ENCODE data around the gene GRM7.

The GRM7 gene

DNA sequence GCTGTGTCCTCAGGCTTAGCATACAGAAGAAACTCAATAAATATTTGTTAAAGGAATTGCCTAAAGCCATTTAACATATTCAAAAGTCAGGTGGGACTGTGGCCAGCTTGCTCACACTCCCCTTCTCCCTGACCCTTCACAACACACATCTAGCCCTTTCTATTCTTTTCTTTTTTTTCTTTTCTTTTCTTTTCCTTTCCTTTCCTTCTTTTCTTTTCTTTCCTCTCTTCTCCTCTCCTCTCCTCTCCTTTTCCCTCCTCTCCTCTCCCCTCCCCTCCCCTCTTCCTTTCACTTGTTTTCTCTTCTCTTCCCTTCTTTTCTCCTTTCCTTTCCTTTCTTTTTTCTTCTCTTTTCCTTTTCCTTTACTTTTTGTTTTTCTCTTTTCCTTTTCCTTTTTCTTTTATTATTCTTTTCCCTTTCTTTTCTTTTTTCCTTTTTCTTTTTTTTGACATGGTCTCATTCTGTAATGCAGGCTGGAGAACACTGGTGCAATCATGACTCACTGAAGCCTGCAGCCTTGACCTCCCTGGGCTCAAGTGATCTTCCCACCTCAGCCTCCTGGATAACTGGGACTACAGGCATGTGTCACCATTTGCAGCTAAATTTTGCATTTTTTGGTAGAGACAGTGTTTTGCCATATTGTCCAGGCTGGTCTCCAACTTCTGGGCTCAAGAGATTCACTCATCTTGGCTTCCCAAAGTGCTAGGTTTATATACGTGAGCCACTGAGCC, 377.8 kb downstream of the GRM7 start:
- DNase-seq, result no peak

DNA sequence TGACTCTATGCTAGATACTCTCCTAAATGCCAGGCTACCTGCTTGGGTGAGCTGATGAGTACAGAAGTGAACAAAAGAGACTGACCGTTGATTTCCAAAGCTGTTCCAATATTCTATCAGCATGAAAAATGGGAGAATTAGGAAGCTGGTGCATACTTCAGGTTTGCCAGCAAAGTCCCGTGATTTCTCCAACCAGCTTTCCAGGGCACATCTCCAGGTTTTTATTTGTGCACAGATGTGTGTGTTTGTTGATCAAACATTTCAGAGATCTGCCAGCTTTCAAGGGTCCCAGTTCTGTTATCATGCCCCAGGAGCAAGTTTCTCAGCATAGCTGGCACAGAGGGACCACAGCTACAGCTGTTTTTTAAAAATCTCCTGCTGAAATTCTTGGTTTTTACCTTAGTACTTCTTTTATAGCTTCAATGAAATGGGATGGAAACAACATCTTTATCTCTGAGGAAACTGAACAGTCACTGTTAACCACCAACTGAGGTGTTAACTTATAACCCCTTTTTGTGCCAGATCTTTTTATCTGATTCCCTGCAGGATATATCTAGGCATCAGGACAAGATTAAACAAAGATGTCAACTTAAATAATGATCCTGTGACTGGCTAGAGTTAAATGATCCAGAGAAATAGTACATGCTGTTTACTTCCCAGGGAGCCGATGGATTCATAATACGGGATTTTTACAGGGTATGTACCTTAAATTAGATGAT, 380.8 kb downstream of the GRM7 start:
- no peak for DNase-seq

DNA sequence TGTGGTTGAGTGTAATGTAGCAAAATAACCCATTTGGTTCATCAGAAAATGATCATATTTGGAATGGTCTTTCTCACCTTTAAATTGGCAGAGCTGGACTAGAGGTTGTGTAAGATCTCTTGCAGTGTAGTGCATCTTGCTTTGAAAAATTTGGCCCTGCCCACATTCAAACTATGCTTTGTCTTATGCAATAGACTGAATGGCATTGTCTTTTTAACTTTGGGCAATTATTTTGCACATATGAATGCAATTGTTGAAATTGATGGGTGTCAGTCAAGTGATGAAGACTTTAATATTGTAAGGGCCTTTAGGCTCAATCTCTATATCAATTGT, 381.4 kb downstream of the GRM7 start:
- no peak for DNase-seq

DNA sequence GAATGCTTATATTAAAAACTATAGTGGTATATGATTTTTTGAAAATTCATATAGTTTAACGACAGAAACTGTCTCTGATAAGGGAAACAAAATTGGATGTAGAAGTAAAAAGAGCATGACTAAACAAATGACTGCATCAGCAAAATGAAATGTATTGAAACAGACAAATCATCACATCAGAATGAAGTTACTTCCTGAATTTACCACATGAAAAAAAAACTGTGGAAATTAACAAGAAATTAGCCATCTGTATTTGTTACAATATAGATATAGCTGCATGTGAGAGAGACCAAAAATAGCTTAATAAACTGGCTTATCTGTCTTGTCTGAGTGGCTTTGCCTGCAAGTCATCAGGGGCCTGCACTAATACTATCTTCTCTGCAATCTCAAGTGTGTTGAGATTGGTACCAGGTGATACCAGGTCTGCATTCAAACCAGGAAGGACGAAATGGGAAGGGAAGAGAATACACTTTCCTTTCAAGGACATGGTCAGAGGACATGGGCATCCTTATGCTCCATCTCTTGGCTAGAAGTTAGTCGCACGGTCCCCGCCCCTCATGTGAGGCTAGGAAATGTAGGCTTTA, 388.7 kb downstream of the GRM7 start:
- no peak for DNase-seq

DNA sequence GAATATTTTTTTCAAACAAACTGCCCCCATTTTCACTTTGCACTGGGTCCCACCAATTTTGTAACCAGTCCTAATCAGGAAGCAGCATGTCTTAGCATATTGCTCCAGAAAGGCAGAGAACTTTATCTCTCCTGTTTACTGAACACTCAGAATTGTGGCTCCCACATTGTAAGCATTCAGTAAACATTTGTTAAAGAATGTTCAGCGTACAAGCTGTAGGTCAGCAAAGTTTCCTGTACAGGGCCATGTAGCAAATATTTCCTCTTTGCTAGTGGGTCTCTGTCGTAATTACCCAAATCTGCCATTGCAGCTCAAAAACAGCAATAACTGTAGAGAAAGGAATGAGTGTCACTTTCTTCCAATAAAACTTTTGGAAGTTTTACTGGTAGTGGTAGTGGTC, 393.3 kb downstream of the GRM7 start:
- DNase-seq, result no peak

DNA sequence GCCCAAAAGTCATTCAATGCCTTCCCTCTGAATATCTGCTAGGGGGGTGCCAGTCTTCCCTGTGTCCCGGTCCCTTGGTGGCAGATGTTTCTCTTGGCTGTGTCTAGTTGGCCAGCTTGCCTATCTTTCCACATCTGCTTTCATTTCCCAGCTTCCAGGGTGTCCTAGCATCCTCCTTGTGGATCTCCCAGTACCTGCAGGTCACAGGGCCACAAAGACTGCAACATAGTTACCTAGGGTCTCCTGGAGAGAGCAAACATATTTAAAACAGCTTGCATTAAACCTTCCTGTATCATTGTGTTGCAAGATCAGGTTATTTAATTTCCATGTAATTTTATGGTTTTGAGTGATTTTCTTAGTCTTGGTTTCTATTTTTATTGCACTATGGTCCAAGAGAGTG, 400.1 kb downstream of the GRM7 start:
- no peak for DNase-seq

DNA sequence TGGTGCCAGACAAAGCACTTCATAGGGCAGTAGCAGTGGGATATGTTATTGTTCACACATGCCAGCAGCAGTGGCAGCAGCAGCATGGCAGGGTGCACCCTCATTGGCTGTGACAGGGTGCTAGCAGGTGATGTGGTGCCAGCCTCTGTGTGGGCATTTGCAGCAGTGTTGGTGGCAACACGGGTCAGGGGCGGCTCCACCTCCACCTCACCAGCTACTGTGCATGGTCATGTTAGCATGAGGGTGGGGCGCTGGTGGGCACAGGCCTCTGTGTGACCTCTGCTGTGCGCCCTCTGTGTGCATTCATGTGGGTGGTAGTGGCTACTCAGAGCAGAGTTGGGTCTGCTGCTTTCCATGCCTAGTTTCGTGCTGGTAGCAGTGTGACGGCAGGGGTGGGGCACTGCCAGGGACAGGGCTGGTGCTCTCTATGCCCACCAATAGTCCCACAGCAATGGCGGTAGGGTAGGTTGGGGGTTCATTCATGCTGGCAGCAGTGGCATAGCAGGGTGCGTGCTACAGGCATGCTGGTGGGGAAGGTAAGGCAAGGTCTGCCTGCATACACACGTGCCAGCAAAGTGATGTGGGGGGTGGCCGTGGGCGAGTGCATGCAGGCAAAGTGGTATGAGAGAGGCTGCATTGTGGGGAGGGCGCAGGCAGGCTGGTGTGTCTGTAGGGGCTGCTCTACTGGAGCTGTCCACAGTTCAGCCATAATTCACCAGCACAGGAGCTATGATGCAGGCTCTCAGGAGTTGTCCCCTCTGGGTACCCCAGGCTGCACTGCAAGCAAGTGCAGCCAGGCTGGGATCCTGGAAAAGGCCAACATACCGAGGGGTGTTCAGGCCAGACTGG, 402.7 kb downstream of the GRM7 start:
- peak in 1 of 58 donors; percentile 6 for DNase-seq

DNA sequence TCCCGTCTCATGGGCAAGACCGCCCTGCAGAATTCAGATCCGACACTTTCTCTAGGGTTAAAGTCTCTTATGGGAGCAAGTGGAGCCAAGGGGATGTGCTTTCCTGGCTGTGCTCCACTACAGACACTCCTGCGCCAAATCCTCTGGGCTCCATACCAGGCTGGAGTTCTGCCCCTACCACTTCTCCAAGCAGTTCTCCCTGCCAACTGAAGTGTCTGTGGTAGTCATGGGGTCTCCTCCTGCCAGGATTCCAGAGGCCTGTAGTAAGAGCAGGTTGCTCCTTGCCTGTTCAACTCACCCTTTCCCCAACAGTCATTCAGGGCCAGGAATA, 403.2 kb downstream of the GRM7 start:
- DNase-seq, result no peak

DNA sequence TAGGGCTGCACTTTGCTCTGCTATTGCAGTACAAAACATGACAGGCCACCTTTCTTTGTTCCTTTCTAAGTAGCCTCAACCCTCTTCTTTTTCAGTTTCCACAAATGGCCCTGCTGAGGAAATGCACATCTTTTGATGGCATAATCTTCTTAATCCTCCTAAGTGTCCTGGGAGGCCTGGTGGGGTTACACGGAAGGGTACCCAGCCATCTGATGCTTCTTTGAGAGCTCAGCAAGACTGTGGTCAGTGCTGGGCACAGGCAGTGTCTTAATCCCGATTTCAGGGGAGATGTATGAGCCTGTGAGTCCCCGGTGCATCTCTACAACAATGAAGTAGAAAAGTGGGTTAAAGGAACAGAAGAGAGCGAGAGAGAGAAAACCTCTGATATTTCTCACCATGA, 404.8 kb downstream of the GRM7 start:
- DNase-seq, result no peak

DNA sequence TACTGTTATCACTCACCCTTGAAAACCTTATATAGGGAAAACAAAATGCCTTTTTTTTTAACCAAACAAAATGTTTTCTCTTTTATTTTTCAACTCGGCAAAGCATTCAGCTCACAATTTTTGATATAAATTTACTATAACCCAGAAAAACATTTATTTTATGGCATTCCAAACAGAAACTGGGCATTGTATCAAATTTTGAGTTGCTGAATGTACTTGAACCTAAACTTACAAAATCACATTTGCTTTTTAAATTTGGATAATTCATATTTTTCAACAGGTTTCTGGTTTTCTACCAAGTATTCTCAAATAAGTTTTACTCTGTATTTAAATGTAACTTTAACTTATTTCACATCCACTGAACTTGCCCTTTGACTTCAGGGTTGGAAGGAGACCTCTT, 405.6 kb downstream of the GRM7 start:
- DNase-seq, result no peak

DNA sequence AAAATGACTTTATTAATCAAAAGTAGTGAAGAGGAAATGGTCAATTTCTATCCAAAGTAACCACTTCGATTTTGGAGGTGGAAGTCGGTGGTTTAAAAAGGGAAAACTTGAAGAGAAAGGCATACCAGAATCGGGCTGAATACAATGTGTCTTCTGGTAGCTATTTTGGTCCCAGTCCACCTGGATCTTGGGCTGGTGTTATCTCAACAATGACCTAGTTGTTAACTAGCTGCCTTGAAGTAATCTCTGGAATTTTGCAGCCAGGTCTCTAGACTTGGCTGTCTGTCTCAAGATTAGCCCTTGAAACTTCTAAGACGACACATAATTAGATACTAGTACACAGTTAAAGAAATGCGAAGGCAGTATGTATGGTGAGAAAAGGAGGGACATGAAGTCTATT, 409.8 kb downstream of the GRM7 start:
- no peak for DNase-seq

DNA sequence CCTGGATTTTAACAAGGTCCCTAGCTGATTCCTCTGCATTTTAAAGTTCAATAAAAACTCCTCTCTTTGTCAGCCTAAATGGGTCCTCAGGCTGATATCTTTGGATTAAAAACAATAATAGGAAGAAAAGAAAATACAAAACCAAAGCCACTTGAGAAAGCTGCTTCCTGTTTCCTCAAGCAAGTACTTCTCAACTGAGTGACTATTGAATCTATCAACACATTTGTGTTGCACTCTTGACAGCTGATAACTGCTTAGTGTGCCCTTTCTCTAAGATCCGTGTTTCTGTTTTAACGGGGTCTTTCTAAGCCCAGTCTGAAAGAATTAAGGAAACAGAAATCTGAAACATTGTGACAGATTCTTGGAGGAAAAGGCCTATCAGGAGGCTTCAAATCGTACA, 410.7 kb downstream of the GRM7 start:
- no peak for DNase-seq

DNA sequence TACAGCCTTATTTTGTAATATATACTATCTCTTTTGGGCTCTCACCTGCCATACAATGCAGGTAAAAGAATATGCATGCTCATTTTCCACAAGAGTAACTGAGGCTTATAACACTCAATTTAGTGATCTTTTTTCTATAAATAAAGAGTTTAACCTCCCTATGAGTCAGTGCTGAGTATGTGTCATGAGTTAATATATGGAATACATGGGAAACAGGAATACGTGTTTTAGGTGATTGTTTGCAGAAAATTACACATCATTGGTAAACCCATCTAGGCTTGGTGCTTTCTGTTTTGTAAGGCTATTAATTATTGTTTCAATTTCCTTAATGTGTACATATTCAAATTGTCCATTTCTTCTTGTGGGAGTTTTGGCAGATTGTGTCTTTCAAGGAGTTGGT, 411.3 kb downstream of the GRM7 start:
- DNase-seq, result no peak

DNA sequence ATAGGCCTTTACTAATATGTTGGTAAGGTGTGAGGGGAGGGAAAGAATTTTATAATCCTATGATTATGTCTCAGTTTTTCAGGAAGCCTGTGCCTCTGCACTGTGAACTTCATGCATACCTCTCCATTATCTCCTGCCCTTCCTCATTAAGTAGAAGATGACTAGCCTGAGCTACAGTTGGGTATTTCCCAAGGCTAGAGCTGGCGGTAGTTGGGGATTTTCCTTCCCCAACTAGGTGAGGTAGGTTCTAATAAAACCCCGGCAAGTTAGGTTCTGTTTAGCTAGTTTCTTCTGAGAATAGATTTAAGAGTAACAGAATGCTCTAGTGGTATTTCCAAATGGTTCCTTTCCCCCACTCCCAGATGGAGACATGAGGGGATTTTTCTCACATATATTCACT, 414.5 kb downstream of the GRM7 start:
- no peak for DNase-seq

DNA sequence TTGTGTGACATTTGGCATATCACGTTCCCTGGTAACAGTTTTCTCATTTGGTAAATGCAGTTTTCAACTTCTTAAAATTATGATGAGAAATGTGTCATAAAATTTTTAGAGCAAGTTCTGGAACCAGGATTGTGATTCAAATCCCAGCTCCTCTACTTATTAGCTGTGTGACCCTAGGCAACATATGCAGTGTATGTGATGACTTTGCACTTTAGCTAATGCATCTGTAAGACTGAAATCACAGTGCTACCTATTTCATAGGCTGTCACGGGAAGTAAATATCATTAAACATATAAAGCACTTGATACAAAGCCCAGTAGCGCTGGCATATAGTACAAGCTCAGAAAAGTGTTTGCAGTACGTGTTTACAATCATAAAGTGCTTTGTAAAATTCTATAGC, 419.4 kb downstream of the GRM7 start:
- DNase-seq, result no peak

DNA sequence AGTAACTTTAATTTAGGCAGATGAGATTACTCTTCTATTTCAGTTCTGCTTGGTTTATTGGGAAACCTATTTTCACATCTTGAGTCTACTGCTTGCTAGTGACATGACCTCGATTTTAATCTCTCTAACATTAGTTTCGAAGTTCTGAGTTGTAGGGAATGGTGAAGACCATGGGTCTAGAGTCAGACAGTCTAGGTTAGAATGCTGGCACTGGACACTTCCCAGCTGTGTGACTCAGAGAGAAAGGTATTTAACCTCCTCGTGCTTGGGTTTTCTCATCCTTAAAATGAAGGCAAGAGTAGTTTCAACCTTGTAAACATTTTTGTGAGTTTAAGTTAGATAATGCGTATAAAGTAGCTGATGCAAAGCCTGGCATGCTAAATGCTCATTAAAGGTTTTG, 422.1 kb downstream of the GRM7 start:
- no peak for DNase-seq

DNA sequence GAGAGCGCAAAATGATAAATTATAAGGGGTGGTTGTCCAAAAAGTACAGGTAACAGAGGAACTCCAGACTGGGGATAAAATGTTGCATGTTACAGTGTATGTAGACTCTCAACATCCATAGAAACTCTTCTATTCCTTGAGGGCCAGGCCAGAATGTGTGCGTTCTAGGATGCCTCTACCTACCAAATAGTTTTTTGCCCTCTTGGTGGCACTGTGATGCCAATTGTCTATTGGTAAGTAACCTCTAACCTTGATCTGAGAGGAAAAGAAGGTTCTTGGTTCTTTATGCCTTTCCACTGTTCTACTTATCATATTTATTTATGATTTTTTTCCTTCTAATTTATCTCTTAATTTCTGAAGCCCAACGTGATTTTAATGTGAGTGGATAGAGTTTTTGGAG, 424.6 kb downstream of the GRM7 start:
- DNase-seq, result no peak

DNA sequence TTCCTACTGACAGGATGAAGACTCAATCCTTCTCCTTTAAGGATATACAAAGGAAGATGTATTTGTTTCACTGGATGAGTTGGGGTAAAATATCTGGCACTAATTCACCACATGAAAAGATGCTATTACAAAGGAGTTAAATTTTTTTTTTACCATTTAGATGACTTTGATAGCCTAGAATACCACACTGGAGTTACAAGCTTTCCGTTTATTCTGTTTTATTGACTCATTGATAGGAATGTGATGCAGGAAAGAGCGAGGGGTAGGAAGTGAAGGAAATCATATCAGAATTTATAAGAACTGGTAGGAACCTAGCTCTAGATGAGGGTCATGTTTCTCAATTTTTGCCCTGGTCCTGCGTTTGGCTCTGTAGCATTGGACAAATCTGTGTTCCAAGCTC, 427.2 kb downstream of the GRM7 start:
- no peak for DNase-seq

DNA sequence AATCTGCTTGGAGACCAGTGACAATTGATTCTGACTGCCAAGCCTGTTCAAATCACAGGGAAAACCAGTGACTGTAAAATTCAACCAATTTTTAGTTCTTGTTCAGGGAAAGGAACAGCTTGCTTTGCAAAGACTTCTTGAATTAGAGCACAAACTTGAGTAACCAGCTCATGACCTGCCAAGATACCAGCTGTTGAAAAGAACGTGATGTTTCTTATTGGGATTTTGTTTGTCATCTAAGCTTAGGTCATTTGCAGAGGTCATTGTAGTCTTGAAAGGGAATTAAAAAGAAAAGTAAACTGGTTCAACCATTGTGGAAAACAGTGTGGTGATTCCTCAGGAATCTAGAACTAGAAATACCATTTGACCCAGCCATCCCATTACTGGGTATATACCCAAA, 428.2 kb downstream of the GRM7 start:
- DNase-seq, result no peak

DNA sequence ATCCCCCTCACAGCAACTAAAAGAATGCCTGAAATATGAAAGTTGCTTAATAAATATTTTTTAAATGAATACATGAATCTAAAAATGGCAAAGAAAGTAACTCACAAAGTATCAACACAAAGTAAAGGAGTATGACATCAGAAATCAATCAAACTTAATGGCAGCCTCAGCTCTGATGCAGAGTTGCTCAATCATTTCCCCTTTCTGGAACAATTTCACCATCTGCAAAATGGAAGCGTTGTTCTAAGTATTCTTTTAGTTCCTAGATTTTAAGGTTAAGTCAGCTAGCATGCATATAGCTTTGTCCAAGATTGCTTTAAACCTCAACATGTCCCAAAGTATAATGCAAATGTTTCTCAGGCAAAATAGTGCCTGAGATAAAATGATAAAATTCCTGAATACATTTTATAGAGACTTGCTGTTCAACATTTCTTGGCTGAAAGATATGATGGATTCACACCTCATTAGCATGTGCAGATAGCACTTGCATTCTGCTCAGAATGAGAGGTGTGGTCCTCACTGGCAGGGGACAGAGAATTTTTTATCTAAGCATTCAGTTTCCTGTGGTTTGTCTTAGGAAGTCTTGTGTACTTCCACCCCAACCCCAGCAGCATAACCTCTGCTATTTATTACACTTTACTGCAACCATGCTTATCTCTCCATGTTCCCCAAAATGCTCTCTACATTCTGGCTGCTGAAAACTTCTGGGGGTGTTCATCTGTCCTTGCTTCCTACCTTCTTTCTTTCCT, 429.3 kb downstream of the GRM7 start:
- no peak for DNase-seq

DNA sequence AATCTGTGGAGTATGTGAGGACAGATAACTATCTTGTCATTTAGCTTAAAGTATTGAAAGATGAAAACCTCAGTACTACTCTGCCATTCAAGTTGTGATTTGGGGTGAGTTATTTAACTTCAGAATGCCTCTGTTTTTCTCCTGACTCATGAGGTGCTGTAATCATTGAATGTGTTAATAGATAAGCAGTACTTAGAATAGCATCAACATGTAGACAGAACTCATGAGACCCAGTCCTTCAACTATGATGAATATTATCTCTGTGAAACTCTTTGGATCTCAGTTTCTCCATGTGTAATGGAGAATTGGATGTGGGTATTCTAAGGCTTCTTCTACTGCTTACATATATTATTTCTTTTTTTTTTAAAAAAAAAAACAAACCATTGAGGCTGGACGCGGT, 431.4 kb downstream of the GRM7 start:
- DNase-seq, result no peak

DNA sequence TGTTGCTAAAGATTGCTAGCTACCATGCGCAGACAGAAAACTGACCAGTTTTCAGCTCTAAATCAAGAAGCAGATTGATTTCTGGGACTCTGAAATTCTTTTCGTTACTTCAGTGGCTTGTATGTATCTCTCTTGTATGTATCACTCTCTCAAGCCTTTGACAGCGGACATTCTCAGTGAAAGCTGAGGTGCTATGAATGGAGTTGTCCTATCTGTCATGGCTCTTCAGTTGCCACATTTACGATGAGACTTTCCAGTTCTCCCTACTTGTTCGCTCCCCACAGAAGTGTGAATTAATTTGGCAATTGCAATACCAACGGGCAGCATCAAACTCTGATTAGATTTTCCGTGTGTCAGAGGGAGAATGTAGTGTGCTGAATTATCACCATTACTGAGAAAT, 432.4 kb downstream of the GRM7 start:
- DNase-seq, result no peak

All from anterior cingulate cortex (tissue), 58 donors.